H1 (cell line): ENCODE results near the gene ODF2L. TPM values are rescaled to one million over a fixed set of nuclear protein-coding genes. Genes with fewer than 3 reads are reported as not detected.

Source experiments
- CTCF ChIA-PET: fragments of 300-600 bp; sonication (Branson Sonifier 250); formaldehyde crosslinking; loops from one replicate; lab custom pipeline; 2021; ENCODE audit not compliant: partially characterized antibody; lab: Charles Lee
- POLR2A ChIA-PET: fragments of 300-600 bp; sonication (Branson Sonifier 250); formaldehyde crosslinking; loops from one replicate; lab custom pipeline; 2021; ENCODE audit warnings: inconsistent platforms; ENCODE audit not compliant: partially characterized antibody; lab: Charles Lee
- DNase-seq, 2 experiments: peaks; one replicate each; pipeline versions ENCODE4 v3.0.0 to v3.0.0-alpha.2; 2010 to 2022; ENCODE audit warnings: low spot score in 2 of 2, low read depth in 1 of 2, mixed read lengths in 1 of 2
- FAIRE-seq: peaks from 2 replicates; lab custom pipeline; 2011; peaks lifted over from hg19 to GRCh38; lab: Jason Lieb, UNC
- H2AFZ ChIP-seq: 2 replicates; pipeline ENCODE4 v1.8.1; 2012; ENCODE audit warnings: low read length, inconsistent platforms
- H2AK5ac ChIP-seq: 2 replicates; pipeline ENCODE4 v1.6.1; 2013; ENCODE audit warnings: low read depth, low read length
- H2BK120ac ChIP-seq: replicated peaks from 2 replicates; pipeline ENCODE3; 2013; ENCODE audit warnings: low read depth, low read length, inconsistent platforms
- H2BK12ac ChIP-seq: 2 replicates; pipeline ENCODE4 v1.6.1; 2013; ENCODE audit warnings: low read depth, low read length
- H2BK15ac ChIP-seq: 2 replicates; pipeline ENCODE4 v1.6.1; 2013; ENCODE audit warnings: low read length
- H2BK20ac ChIP-seq: 2 replicates; pipeline ENCODE4 v1.6.1; 2013; ENCODE audit warnings: low read length
- H2BK5ac ChIP-seq: 2 replicates; pipeline ENCODE4 v1.6.1; 2013; ENCODE audit warnings: low read depth, low read length
- H3K14ac ChIP-seq: 2 replicates; pipeline ENCODE4 v1.6.1; 2013; ENCODE audit warnings: inconsistent platforms; ENCODE audit not compliant: insufficient read length
- H3K18ac ChIP-seq: 2 replicates; pipeline ENCODE4 v1.6.1; 2013; ENCODE audit warnings: low read length; ENCODE audit errors: extremely low read depth
- H3K23ac ChIP-seq: 2 replicates; pipeline ENCODE4 v1.6.1; 2013; ENCODE audit warnings: inconsistent platforms; ENCODE audit not compliant: insufficient read length
- H3K23me2 ChIP-seq: 2 replicates; pipeline ENCODE4 v1.6.1; 2013; ENCODE audit warnings: low read depth, low read length
- H3K27ac ChIP-seq: 2 replicates; pipeline ENCODE4 v1.6.1; 2011; ENCODE audit warnings: low read depth, low read length, inconsistent platforms
- H3K27me3 ChIP-seq, 4 experiments: replicated peaks in 1 of 4; 1 replicate in 1 of 4; 2 replicates in 3 of 4; pipeline versions ENCODE4 v1.6.1 to v1.8.1; 2011 to 2013; ENCODE audit warnings: low read length in 3 of 4, mild to moderate bottlenecking in 3 of 4, inconsistent platforms in 2 of 4, mixed read lengths in 2 of 4, moderate library complexity in 1 of 4; ENCODE audit not compliant: control insufficient read depth in 3 of 4, insufficient read depth in 3 of 4; ENCODE audit errors: extremely low read depth in 1 of 4
- H3K36me3 ChIP-seq, 4 experiments: 2 replicates each; pipeline versions ENCODE4 v1.6.1 to v1.8.1; 2011 to 2013; ENCODE audit warnings: mild to moderate bottlenecking in 4 of 4, low read length in 3 of 4, moderate library complexity in 2 of 4, control low read depth in 1 of 4, inconsistent platforms in 1 of 4; ENCODE audit not compliant: insufficient read depth in 4 of 4, control insufficient read depth in 2 of 4
- H3K4ac ChIP-seq: replicated peaks from 2 replicates; pipeline ENCODE3; 2013; ENCODE audit warnings: low read length, low read depth, mixed read lengths, inconsistent platforms; ENCODE audit not compliant: insufficient read length
- H3K4me1 ChIP-seq, 4 experiments: replicated peaks in 1 of 4; 1 replicate in 1 of 4; 2 replicates in 3 of 4; pipeline versions ENCODE4 v1.6.1 to v1.8.1; 2011 to 2013; ENCODE audit warnings: low read length in 3 of 4, inconsistent platforms in 2 of 4, mixed read lengths in 1 of 4; ENCODE audit not compliant: insufficient read depth in 4 of 4, control insufficient read depth in 3 of 4
- H3K4me2 ChIP-seq, 2 experiments: 2 replicates each; pipeline versions ENCODE4 v1.6.1 to v1.8.1; 2011 to 2013; ENCODE audit warnings: low read depth in 2 of 2, low read length in 2 of 2, control low read depth in 1 of 2, inconsistent platforms in 1 of 2, mild to moderate bottlenecking in 1 of 2; ENCODE audit not compliant: insufficient read depth in 1 of 2
- H3K4me3 ChIP-seq, 4 experiments: fragments of 200-600, 300-600 bp in 1 of 4; sonication (generic), shearing (Covaris generic), sonication (Bioruptor Twin) in 1 of 4; 2 replicates each; pipeline versions ENCODE4 v1.5.1 to v1.8.1; 2011 to 2016; ENCODE audit warnings: low read length in 4 of 4, low read depth in 3 of 4, control low read depth in 2 of 4, inconsistent platforms in 2 of 4, mild to moderate bottlenecking in 2 of 4, mixed read lengths in 1 of 4, moderate library complexity in 1 of 4; ENCODE audit not compliant: insufficient read depth in 2 of 4; ENCODE audit errors: extremely low read depth in 1 of 4
- H3K56ac ChIP-seq: replicated peaks from 2 replicates; pipeline ENCODE3; 2013; ENCODE audit warnings: low read depth, mild to moderate bottlenecking, mixed read lengths, low read length, inconsistent platforms; ENCODE audit not compliant: insufficient read length
- H3K79me1 ChIP-seq: 2 replicates; pipeline ENCODE4 v1.6.1; 2013; ENCODE audit warnings: low read depth, low read length, control low read depth
- H3K79me2 ChIP-seq, 2 experiments: 2 replicates each; pipeline versions ENCODE4 v1.6.1 to v1.8.1; 2012 to 2013; ENCODE audit warnings: low read length in 2 of 2, mild to moderate bottlenecking in 2 of 2, inconsistent platforms in 1 of 2; ENCODE audit not compliant: insufficient read depth in 2 of 2, control insufficient read depth in 1 of 2
- H3K9ac ChIP-seq, 4 experiments: replicated peaks in 1 of 4; 1 replicate in 1 of 4; 2 replicates in 3 of 4; pipeline versions ENCODE4 v1.6.1 to v1.8.1; 2011 to 2013; ENCODE audit warnings: low read depth in 3 of 4, low read length in 3 of 4, control low read depth in 2 of 4, mild to moderate bottlenecking in 2 of 4, moderate library complexity in 2 of 4, inconsistent platforms in 1 of 4; ENCODE audit errors: extremely low read depth in 1 of 4
- H3K9me3 ChIP-seq, 2 experiments: 2 replicates each; pipeline versions ENCODE4 v1.6.1 to v1.8.1; 2012 to 2013; ENCODE audit warnings: mild to moderate bottlenecking in 2 of 2, moderate library complexity in 2 of 2, control low read depth in 1 of 2, inconsistent platforms in 1 of 2, low read depth in 1 of 2, low read length in 1 of 2, mixed read lengths in 1 of 2; ENCODE audit not compliant: insufficient read depth in 2 of 2
- H4K20me1 ChIP-seq, 2 experiments: replicated peaks in 1 of 2; 2 replicates each; pipeline versions ENCODE3 to v1.8.1; 2011 to 2013; ENCODE audit warnings: inconsistent platforms in 2 of 2, low read length in 2 of 2, mild to moderate bottlenecking in 1 of 2; ENCODE audit not compliant: insufficient read depth in 2 of 2, control insufficient read depth in 1 of 2
- H4K5ac ChIP-seq: 2 replicates; pipeline ENCODE4 v1.6.1; 2013; ENCODE audit warnings: low read length, low read depth, mixed read lengths, inconsistent platforms; ENCODE audit not compliant: insufficient read length
- H4K8ac ChIP-seq: 2 replicates; pipeline ENCODE4 v1.8.0; 2013; ENCODE audit warnings: mild to moderate bottlenecking, moderate library complexity, low read length, inconsistent platforms; ENCODE audit not compliant: insufficient read depth; ENCODE audit errors: extremely low read depth
- H4K91ac ChIP-seq: replicated peaks from 2 replicates; pipeline ENCODE3; 2013; ENCODE audit warnings: low read length, mixed read lengths, inconsistent platforms; ENCODE audit not compliant: insufficient read length
- BRCA1 ChIP-seq: IDR thresholded peaks from 2 replicates; pipeline ENCODE4 v1.6.1; 2012; ENCODE audit warnings: low read depth, low read length, improper control_type of control experiment
- CBX5 ChIP-seq: fragments of 300-800, 300-1000 bp; sonication (generic); IDR thresholded peaks from 2 replicates; pipeline ENCODE4 v1.7.1; 2016; ENCODE audit warnings: antibody characterized with exemption, low read length, low read depth
- CHD1 ChIP-seq: IDR thresholded peaks from 2 replicates; pipeline ENCODE4 v1.6.1; 2012; ENCODE audit warnings: low read depth, low read length, improper control_type of control experiment
- EZH2 ChIP-seq: fragments of 200-600 bp; sonication (generic); IDR thresholded peaks from 2 replicates; pipeline ENCODE4 v1.7.1; 2012; ENCODE audit warnings: low read depth, mild to moderate bottlenecking, moderate library complexity, low read length, inconsistent platforms; ENCODE audit not compliant: severe bottlenecking
- POLR2A ChIP-seq, 2 experiments: IDR thresholded peaks; 1 replicate in 1 of 2; 2 replicates in 1 of 2; pipeline ENCODE4 v1.6.1; 2011; ENCODE audit warnings: low read depth in 2 of 2, low read length in 2 of 2, mild to moderate bottlenecking in 2 of 2; ENCODE audit errors: control extremely low read depth in 1 of 2
- POU5F1 ChIP-seq: IDR thresholded peaks from 2 replicates; pipeline ENCODE4 v1.6.1; 2011; ENCODE audit warnings: low read depth, mild to moderate bottlenecking, low read length, moderate library complexity
- RAD21 ChIP-seq, 2 experiments: IDR thresholded peaks in 1 of 2; conservative IDR thresholded peaks in 1 of 2; 2 replicates each; pipeline ENCODE4 v1.6.1; 2011; ENCODE audit warnings: low read depth in 2 of 2, low read length in 2 of 2, improper control_type of control experiment in 1 of 2, inconsistent platforms in 1 of 2, mild to moderate bottlenecking in 1 of 2, moderate library complexity in 1 of 2
- SP1 ChIP-seq: IDR thresholded peaks from 2 replicates; pipeline ENCODE4 v1.6.1; 2011; ENCODE audit warnings: low read depth, low read length
- TAF7 ChIP-seq: optimal IDR thresholded peaks from 2 replicates; pipeline ENCODE3; 2011; ENCODE audit warnings: low read depth, mild to moderate bottlenecking, inconsistent platforms, low read length, moderate library complexity, borderline replicate concordance
- polyA plus RNA-seq, 7 experiments: library from polyadenylated mRNA; depleted of rRNA in 3 of 7; stranded (reverse) in 5 of 7; unstranded in 2 of 7; fragments of >200 nt in 5 of 7; fragments of 200-250 nt in 2 of 7; gene quantifications; 1 replicate in 5 of 7; 2 replicates in 1 of 7; 4 replicates in 1 of 7; pipeline versions ENCODE4 v1.2.1 to v1.2.3, GENCODE V29; 2011 to 2013; ENCODE audit warnings: missing spikeins in 2 of 7, mixed read lengths in 2 of 7
- total RNA-seq: library from RNA; stranded (reverse); fragmentation: NEBNext Ultra II Directional; extraction: Animal tissue kit (Norgen Biotek cat#: 25700); gene quantifications from 2 replicates; pipeline ENCODE4 v1.2.1, GENCODE V29; 2021
- TF ChIP-seq, protein P1 (sequence below): IDR thresholded peaks from 2 replicates; pipeline ENCODE4 v1.6.1; 2011; ENCODE audit warnings: low read length, improper control_type of control experiment
- TF ChIP-seq, protein P2 (sequence below): IDR thresholded peaks from 2 replicates; pipeline ENCODE4 v1.6.1; 2012; ENCODE audit warnings: inconsistent platforms

The ODF2L gene
- total and polyA plus RNA-seq, 2 of the 8 experiments (the other 6 are each of a cell fraction or from before 2014, with no cell fraction given), result 3.2 to 27.1 TPM

DNA sequence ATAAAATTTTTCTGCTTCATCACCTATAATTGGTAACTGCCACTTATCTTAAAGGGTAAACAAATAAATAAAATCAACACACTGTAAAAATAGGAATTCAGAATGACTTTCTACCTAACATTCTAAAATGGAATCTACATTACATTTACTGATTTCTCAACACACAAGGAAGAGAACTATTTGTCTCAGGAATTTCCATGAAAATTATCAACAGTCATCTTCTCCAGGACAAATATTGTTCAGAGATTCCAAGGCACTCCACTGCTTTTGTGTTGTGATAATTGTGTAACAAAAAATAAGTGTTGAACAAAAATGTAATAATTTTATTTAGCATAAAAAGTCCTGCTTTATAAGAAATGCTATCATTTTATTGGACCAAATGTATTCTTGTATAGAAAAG, 7.3 kb downstream of the ODF2L start:
- Histone ChIP-seq H3K27ac (no peak overlapping the region), H2BK15ac (no peak overlapping the region), H3K4me3 (no peak overlapping the region), H3K56ac (no peak overlapping the region), H3K4me1 (no peaks in the 10 kb centered on the region), H3K27me3 (no peaks in the 10 kb centered on the region), H3K79me2 (peaks cover 0 to 47% of the 10 kb centered on the region in 2 experiments; a peak in 2 of 4 replicates), H3K79me1 (no peaks in the 10 kb centered on the region), H3K36me3 (no peaks in the 10 kb centered on the region; a peak in 1 of 8 replicates), H3K9ac (no peak overlapping the region), H2BK120ac (no peak overlapping the region), H3K9me3 (no peaks in the 10 kb centered on the region), H3K18ac (no peak overlapping the region), H4K20me1 (no peaks in the 10 kb centered on the region), H3K4ac (no peak overlapping the region), H4K5ac (no peak overlapping the region), H3K23ac (no peak overlapping the region), H3K4me2 (no peak overlapping the region), H2AK5ac (no peak overlapping the region), H4K8ac (no peak overlapping the region), H2BK12ac (no peak overlapping the region), H4K91ac (no peak overlapping the region), H3K14ac (no peak overlapping the region), H2BK20ac (no peak overlapping the region), H2AFZ (no peak overlapping the region), H2BK5ac (no peak overlapping the region), H3K23me2 (no peaks in the 10 kb centered on the region)
- no peak for DNase-seq
- CTCF ChIA-PET, result no interaction called here
- no peak for FAIRE-seq
- TF ChIP-seq EZH2 (no peak), SP1 (no peak), POU5F1 (no peak), CHD1 (no peak), TAF7 (no peak), CBX5 (no peak), RAD21 (IDR thresholded peaks at IDR 0.05 in 1 of 2, conservative IDR thresholded peaks at IDR 0.05 in 1 of 2; ENCODE audit: low read depth in 2 of 2, low read length in 2 of 2) (no peak), BRCA1 (no peak), POLR2A (IDR thresholded peaks at IDR 0.05; ENCODE audit: control extremely low read depth in 1 of 2, low read depth in 2 of 2, low read length in 2 of 2) (no peak)
- TF ChIP-seq, protein P1, sequence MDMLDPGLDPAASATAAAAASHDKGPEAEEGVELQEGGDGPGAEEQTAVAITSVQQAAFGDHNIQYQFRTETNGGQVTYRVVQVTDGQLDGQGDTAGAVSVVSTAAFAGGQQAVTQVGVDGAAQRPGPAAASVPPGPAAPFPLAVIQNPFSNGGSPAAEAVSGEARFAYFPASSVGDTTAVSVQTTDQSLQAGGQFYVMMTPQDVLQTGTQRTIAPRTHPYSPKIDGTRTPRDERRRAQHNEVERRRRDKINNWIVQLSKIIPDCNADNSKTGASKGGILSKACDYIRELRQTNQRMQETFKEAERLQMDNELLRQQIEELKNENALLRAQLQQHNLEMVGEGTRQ, result no peak
- TF ChIP-seq, protein P2, sequence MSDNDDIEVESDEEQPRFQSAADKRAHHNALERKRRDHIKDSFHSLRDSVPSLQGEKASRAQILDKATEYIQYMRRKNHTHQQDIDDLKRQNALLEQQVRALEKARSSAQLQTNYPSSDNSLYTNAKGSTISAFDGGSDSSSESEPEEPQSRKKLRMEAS, result no peak
- TF ChIP-seq, all 59 proteins: peak for 0
- POLR2A ChIA-PET, result no interaction called here
